Hepatocyte (in vitro differentiated cells): ENCODE results near the gene RNF182. TPM values are rescaled to one million over a fixed set of nuclear protein-coding genes. Genes with fewer than 3 reads are reported as not detected.

Source experiments
- DNase-seq: peaks from one replicate; pipeline ENCODE4 v3.0.0-alpha.2; 2016; ENCODE audit warnings: low spot score
- H2AFZ ChIP-seq: fragments of 200-600 bp; sonication (generic); 2 replicates; pipeline ENCODE4 v1.6.0; 2016; ENCODE audit warnings: antibody characterized with exemption, mild to moderate bottlenecking
- H3K27ac ChIP-seq: fragments of 200-600 bp; sonication (generic); 2 replicates; pipeline ENCODE4 v1.5.1; 2016; ENCODE audit warnings: mild to moderate bottlenecking
- H3K27me3 ChIP-seq: fragments of 200-600 bp; sonication (generic); 2 replicates; pipeline ENCODE4 v1.6.1; 2016
- H3K36me3 ChIP-seq: fragments of 200-600 bp; sonication (generic); replicated peaks from 2 replicates; pipeline ENCODE4 v1.5.1; 2016; ENCODE audit warnings: low read depth; ENCODE audit not compliant: insufficient read depth
- H3K4me1 ChIP-seq: fragments of 200-600 bp; sonication (generic); 2 replicates; pipeline ENCODE4 v1.5.1; 2016; ENCODE audit warnings: mild to moderate bottlenecking, moderate library complexity; ENCODE audit not compliant: insufficient read depth
- H3K4me2 ChIP-seq: fragments of 200-600 bp; sonication (generic); 2 replicates; pipeline ENCODE4 v1.6.0; 2016
- H3K4me3 ChIP-seq: fragments of 200-600 bp; sonication (generic); 2 replicates; pipeline ENCODE4 v1.5.1; 2016; ENCODE audit warnings: mild to moderate bottlenecking
- H3K79me2 ChIP-seq: fragments of 200-600 bp; sonication (generic); 2 replicates; pipeline ENCODE4 v1.6.0; 2017; ENCODE audit warnings: mild to moderate bottlenecking
- H3K9me2 ChIP-seq: fragments of 200-600 bp; sonication (generic); replicated peaks from 2 replicates; pipeline ENCODE4 v1.6.0; 2017; ENCODE audit warnings: mild to moderate bottlenecking; ENCODE audit not compliant: insufficient read depth
- H3K9me3 ChIP-seq: fragments of 200-600 bp; sonication (generic); 2 replicates; pipeline ENCODE4 v1.5.1; 2016; ENCODE audit warnings: low read depth, mild to moderate bottlenecking
- H4K20me1 ChIP-seq: fragments of 200-600 bp; sonication (generic); 2 replicates; pipeline ENCODE4 v1.6.0; 2016; ENCODE audit warnings: mild to moderate bottlenecking; ENCODE audit not compliant: insufficient read depth, poor library complexity, severe bottlenecking
- EZH2 ChIP-seq: fragments of 200-600 bp; sonication (generic); IDR thresholded peaks from 2 replicates; pipeline ENCODE4 v1.6.1; 2016; ENCODE audit warnings: antibody characterized with exemption, mild to moderate bottlenecking, borderline replicate concordance
- EZH2phosphoT487 ChIP-seq: fragments of 200-600 bp; sonication (generic); IDR thresholded peaks from one replicate; pipeline ENCODE4 v1.6.1; 2018; ENCODE audit warnings: antibody characterized with exemption, mild to moderate bottlenecking, low read depth, moderate library complexity; ENCODE audit not compliant: unreplicated experiment, severe bottlenecking
- WGBS: methylation state at CpG from one replicate; pipeline ENCODE4 v1.1.6; 2016; ENCODE audit warnings: low lambda C conversion rate; ENCODE audit errors: missing lambda C conversion rate; 5-methylcytosine and 5-hydroxymethylcytosine counted together
- polyA plus RNA-seq: library from polyadenylated mRNA; unstranded; fragments of >200 nt; fragmentation: Nextera tagmentation; extraction: Ambion mirVana; gene quantifications from 2 replicates; pipeline ENCODE4 v1.2.1, GENCODE V29; 2016
- total RNA-seq: library from RNA; depleted of rRNA; stranded (reverse); fragments of >200 nt; gene quantifications from 2 replicates; pipeline ENCODE4 v1.2.3, GENCODE V29; 2014
- TF ChIP-seq, protein P1 (sequence below): fragments of 200-600 bp; sonication (generic); IDR thresholded peaks from 2 replicates; pipeline ENCODE4 v1.5.1; 2016; ENCODE audit warnings: antibody characterized with exemption, mild to moderate bottlenecking; ENCODE audit not compliant: poor library complexity

The RNF182 gene
- total and polyA plus RNA-seq, 2 experiments from 2014 or later = 2.0 TPM; not detected in 1

GRCh38 chr6:13988908-13989307 lies 64.2 kb downstream of the RNF182 start:
- Histone ChIP-seq H3K4me3 (no peak overlapping the region), H3K36me3 (no peaks in the 10 kb centered on the region), H3K9me2 (no peaks in the 10 kb centered on the region), H3K4me1 (no peaks in the 10 kb centered on the region), H3K79me2 (no peaks in the 10 kb centered on the region), H3K4me2 (no peak overlapping the region), H4K20me1 (no peaks in the 10 kb centered on the region), H3K27me3 (peaks cover 7% of the 10 kb centered on the region), H3K27ac (no peak overlapping the region), H3K9me3 (no peaks in the 10 kb centered on the region), H2AFZ (no peak overlapping the region)
- TF ChIP-seq EZH2 (no peak), EZH2phosphoT487 (no peak)
- TF ChIP-seq, protein P1, sequence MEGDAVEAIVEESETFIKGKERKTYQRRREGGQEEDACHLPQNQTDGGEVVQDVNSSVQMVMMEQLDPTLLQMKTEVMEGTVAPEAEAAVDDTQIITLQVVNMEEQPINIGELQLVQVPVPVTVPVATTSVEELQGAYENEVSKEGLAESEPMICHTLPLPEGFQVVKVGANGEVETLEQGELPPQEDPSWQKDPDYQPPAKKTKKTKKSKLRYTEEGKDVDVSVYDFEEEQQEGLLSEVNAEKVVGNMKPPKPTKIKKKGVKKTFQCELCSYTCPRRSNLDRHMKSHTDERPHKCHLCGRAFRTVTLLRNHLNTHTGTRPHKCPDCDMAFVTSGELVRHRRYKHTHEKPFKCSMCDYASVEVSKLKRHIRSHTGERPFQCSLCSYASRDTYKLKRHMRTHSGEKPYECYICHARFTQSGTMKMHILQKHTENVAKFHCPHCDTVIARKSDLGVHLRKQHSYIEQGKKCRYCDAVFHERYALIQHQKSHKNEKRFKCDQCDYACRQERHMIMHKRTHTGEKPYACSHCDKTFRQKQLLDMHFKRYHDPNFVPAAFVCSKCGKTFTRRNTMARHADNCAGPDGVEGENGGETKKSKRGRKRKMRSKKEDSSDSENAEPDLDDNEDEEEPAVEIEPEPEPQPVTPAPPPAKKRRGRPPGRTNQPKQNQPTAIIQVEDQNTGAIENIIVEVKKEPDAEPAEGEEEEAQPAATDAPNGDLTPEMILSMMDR = no peak
- 85% methylated on average over 2 of the region's 2 CpGs for WGBS
- no peak for DNase-seq

DNA sequence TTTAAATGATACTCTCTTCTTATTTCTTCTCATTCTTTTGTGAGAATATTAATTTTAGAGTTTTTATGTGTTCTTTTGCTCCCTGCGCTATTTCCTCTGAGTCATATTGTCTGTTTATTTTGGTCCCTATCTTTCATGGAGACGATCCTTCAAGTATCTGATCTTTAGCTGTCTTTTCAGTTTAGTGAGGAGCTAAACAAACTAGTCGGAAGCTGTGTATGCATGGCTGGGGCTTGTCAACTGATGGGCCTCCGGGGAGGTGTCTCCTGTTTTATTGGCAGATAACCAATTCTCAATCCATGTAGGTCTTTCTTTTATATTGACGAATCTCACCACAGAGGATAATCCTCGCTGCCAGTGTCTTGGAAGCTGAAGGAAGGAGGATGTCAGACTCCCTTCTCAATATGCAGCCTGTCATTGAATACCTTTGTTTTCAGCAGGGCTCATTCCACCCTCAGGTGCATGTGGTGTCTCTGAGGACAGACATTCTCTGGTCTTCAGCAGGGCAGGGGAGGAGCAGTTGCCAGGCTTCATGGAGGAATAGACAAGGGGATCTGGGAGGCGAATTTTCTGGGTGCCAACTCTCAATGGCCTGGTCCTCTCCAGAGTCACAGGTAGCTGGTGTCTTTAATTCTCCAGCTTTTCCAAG lies 64.9 kb downstream of the RNF182 start:
- no peak overlapping the region for H2AFZ ChIP-seq
- no peaks in the 10 kb centered on the region for H3K79me2 ChIP-seq
- H3K4me3 ChIP-seq = no peak overlapping the region
- H4K20me1 ChIP-seq = no peaks in the 10 kb centered on the region
- no peaks in the 10 kb centered on the region for H3K36me3 ChIP-seq
- no peak overlapping the region for H3K27ac ChIP-seq
- TF ChIP-seq, protein P1 = no peak
- TF ChIP-seq EZH2phosphoT487 (no peak), EZH2 (no peak)
- WGBS = 74% methylated on average over 7 of the region's 7 CpGs
- H3K4me2 ChIP-seq = no peak overlapping the region
- peaks cover 7% of the 10 kb centered on the region for H3K27me3 ChIP-seq
- H3K4me1 ChIP-seq = no peaks in the 10 kb centered on the region
- no peaks in the 10 kb centered on the region for H3K9me3 ChIP-seq
- DNase-seq = no peak
- H3K9me2 ChIP-seq = no peaks in the 10 kb centered on the region

- H2AFZ ChIP-seq = no peak overlapping the region
- H4K20me1 ChIP-seq = no peaks in the 10 kb centered on the region
- H3K4me2 ChIP-seq = no peak overlapping the region
- H3K9me3 ChIP-seq = no peaks in the 10 kb centered on the region
- H3K9me2 ChIP-seq = no peaks in the 10 kb centered on the region
- no peak overlapping the region for H3K4me3 ChIP-seq
- no peaks in the 10 kb centered on the region for H3K4me1 ChIP-seq
- H3K79me2 ChIP-seq = no peaks in the 10 kb centered on the region
- no peak for TF ChIP-seq EZH2
- TF ChIP-seq, protein P1 = no peak
- peaks cover 6% of the 10 kb centered on the region for H3K27me3 ChIP-seq
- 86% methylated on average over 3 of the region's 3 CpGs for WGBS
- no peak for DNase-seq
- no peak overlapping the region for H3K27ac ChIP-seq
- no peaks in the 10 kb centered on the region for H3K36me3 ChIP-seq
These were observed 66.0 kb downstream of the RNF182 start for GRCh38 chr6:13990796-13991195.

DNA sequence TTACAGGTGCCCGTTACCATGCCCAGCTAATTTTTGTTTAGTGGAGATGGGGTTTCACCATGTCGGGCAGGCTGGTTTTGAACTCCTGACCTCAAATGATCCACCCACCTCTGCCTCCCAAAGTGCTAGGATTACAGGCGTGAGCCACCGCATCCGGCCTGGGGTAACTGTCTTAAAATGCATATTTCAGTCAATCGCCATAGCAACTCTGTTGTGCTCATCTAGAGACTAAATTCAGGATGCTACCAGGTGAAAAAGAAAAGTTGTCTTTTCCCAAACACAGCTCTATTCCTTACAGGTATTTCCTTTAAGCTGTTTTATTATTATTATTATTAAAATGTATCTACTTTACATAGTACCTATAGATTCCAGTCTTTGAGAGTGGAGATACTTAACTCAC lies 66.6 kb downstream of the RNF182 start:
- H3K79me2 ChIP-seq = no peaks in the 10 kb centered on the region
- H3K27me3 ChIP-seq = peaks cover under 1% of the 10 kb centered on the region
- H3K4me1 ChIP-seq = no peaks in the 10 kb centered on the region
- no peaks in the 10 kb centered on the region for H3K9me2 ChIP-seq
- H3K27ac ChIP-seq = no peak overlapping the region
- 82% methylated on average over 6 of the region's 6 CpGs for WGBS
- no peaks in the 10 kb centered on the region for H3K9me3 ChIP-seq
- no peak overlapping the region for H2AFZ ChIP-seq
- DNase-seq = no peak
- no peak overlapping the region for H3K4me3 ChIP-seq
- TF ChIP-seq EZH2phosphoT487 (no peak), EZH2 (no peak)
- TF ChIP-seq, protein P1 = no peak
- no peaks in the 10 kb centered on the region for H4K20me1 ChIP-seq
- no peaks in the 10 kb centered on the region for H3K36me3 ChIP-seq
- no peak overlapping the region for H3K4me2 ChIP-seq
